Measurements from ENCODE around the gene KLHDC4. TPM values are rescaled to one million over a fixed set of nuclear protein-coding genes. Genes with fewer than 3 reads are reported as not detected.

Gene KLHDC4
- total and polyA plus RNA-seq, 2 donors (not counting 1 experiment from before 2014, with no cell fraction given): 51.3 to 90.8 TPM

GRCh38 chr16:87778830-87779579, 13.2 kb upstream of the KLHDC4 start:
- H3K27me3 Mint-ChIP-seq: peaks cover 9% of the 10 kb centered on the region
- Histone ChIP-seq H3K9me3 (ENCODE audit: control extremely low read depth in 1 of 3, control insufficient read depth in 2 of 3, insufficient read depth in 1 of 3, low read length in 2 of 3) (peaks cover 0 to 22% (median 5%) of the 10 kb centered on the region in 3 donors), H3K36me3 (replicated peaks in 1 of 2; ENCODE audit: control extremely low read depth in 1 of 2, control insufficient read depth in 1 of 2, extremely low read depth in 1 of 2, insufficient read depth in 2 of 2, low read length in 1 of 2) (no peaks in the 10 kb centered on the region), H3K4me1 (ENCODE audit: control insufficient read depth in 2 of 2, insufficient read depth in 2 of 2, low read length in 2 of 2) (peaks cover 22 to 40% of the 10 kb centered on the region in 2 donors), H3K9ac (ENCODE audit: low read length) (no peak overlapping the region), H3K27me3 (replicated peaks in 1 of 4; ENCODE audit: control extremely low read depth in 1 of 4, control insufficient read depth in 3 of 4, insufficient read depth in 4 of 4, low read length in 3 of 4) (no peaks in the 10 kb centered on the region), H4K20me1 (ENCODE audit: control insufficient read depth, insufficient read depth, low read length, poor library complexity, severe bottlenecking) (no peaks in the 10 kb centered on the region), H3K4me2 (replicated peaks; ENCODE audit: low read depth, low read length, poor library complexity, severe bottlenecking) (peak overlapping the region; percentile 58), H3K27ac (ENCODE audit: low read length in 2 of 2) (no peak overlapping the region), H2AFZ (ENCODE audit: insufficient read depth, low read depth, low read length, poor library complexity, severe bottlenecking) (no peak overlapping the region), H3K79me2 (ENCODE audit: control insufficient read depth, insufficient read depth, low read length) (no peaks in the 10 kb centered on the region), H3K4me3 (ENCODE audit: control extremely low read depth in 1 of 5, extremely low read depth in 1 of 5, insufficient read depth in 1 of 5, low read depth in 2 of 5, low read length in 4 of 5) (no peak overlapping the region)
- H3K4me3 Mint-ChIP-seq: peak overlapping the region; percentile 75
- ChIA-PET POLR2A (interaction anchor here (0.5 to 3.7 kb wide), 13 partner anchors 10 to 1921 kb away, joined by 3 to 30 read pairs (median 5); partner anchors contain the start of genes KLHDC4 and SLC7A5), CTCF (interaction anchor here (0.7 to 8.0 kb wide), 44 partner anchors 10 to 792 kb away, joined by 3 to 498 read pairs (median 6); partner anchors contain the start of genes KLHDC4, SLC7A5 and ZNF469)
- ATAC-seq (ENCODE audit: low read depth): peak; percentile 89
- peaks cover 33% of the 10 kb centered on the region for H3K4me1 Mint-ChIP-seq
- TF ChIP-seq CTCF (IDR thresholded peaks at IDR 0.05) (peak; percentile 93), EZH2 (IDR thresholded peaks at IDR 0.05; ENCODE audit: borderline replicate concordance, insufficient read depth, low read depth, low read length, poor library complexity, severe bottlenecking) (no peak)
- peak; percentile 96 for DNase-seq
- 10% methylated on average over 33 of the region's 41 CpGs for WGBS (ENCODE audit: insufficient coverage)
- peak overlapping the region; percentile 83 for H3K27ac Mint-ChIP-seq
- no peaks in the 10 kb centered on the region for H3K9me3 Mint-ChIP-seq (ENCODE audit: insufficient read depth)
- intact Hi-C loops (cut with micrococcal nuclease): loop anchor here (1.0 to 5.0 kb wide), 5 partner anchors 31 to 658 kb away; no protein-coding TSS in a partner anchor

- ChIA-PET POLR2A (interaction anchor here (0.6 to 3.7 kb wide), 9 partner anchors 9 to 146 kb away, joined by 3 to 30 read pairs (median 5); partner anchors contain the start of genes KLHDC4 and SLC7A5), CTCF (interaction anchor here (0.7 to 8.0 kb wide), 44 partner anchors 9 to 793 kb away, joined by 3 to 498 read pairs (median 6); partner anchors contain the start of genes KLHDC4, SLC7A5 and ZNF469)
- Histone ChIP-seq H3K27me3 (replicated peaks in 1 of 4; ENCODE audit: control extremely low read depth in 1 of 4, control insufficient read depth in 3 of 4, insufficient read depth in 4 of 4, low read length in 3 of 4) (no peaks in the 10 kb centered on the region), H3K27ac (ENCODE audit: low read length in 2 of 2) (no peak overlapping the region), H3K79me2 (ENCODE audit: control insufficient read depth, insufficient read depth, low read length) (no peaks in the 10 kb centered on the region), H4K20me1 (ENCODE audit: control insufficient read depth, insufficient read depth, low read length, poor library complexity, severe bottlenecking) (no peaks in the 10 kb centered on the region), H3K4me2 (replicated peaks; ENCODE audit: low read depth, low read length, poor library complexity, severe bottlenecking) (peak overlapping the region; percentile 58), H3K9me3 (ENCODE audit: control extremely low read depth in 1 of 3, control insufficient read depth in 2 of 3, insufficient read depth in 1 of 3, low read length in 2 of 3) (peaks cover 0 to 22% (median 5%) of the 10 kb centered on the region in 3 donors), H3K4me1 (ENCODE audit: control insufficient read depth in 2 of 2, insufficient read depth in 2 of 2, low read length in 2 of 2) (peaks cover 22 to 40% of the 10 kb centered on the region in 2 donors), H3K36me3 (replicated peaks in 1 of 2; ENCODE audit: control extremely low read depth in 1 of 2, control insufficient read depth in 1 of 2, extremely low read depth in 1 of 2, insufficient read depth in 2 of 2, low read length in 1 of 2) (no peaks in the 10 kb centered on the region), H3K9ac (ENCODE audit: low read length) (no peak overlapping the region), H3K4me3 (ENCODE audit: control extremely low read depth in 1 of 5, extremely low read depth in 1 of 5, insufficient read depth in 1 of 5, low read depth in 2 of 5, low read length in 4 of 5) (no peak overlapping the region), H2AFZ (ENCODE audit: insufficient read depth, low read depth, low read length, poor library complexity, severe bottlenecking) (no peak overlapping the region)
- intact Hi-C loops (cut with micrococcal nuclease): loop anchor here (2.0 to 5.0 kb wide), 2 partner anchors 74 to 658 kb away; no protein-coding TSS in a partner anchor
- Mint-ChIP-seq H3K4me3 (no peak overlapping the region), H3K27me3 (peaks cover 10% of the 10 kb centered on the region), H3K4me1 (peaks cover 33% of the 10 kb centered on the region), H3K9me3 (ENCODE audit: insufficient read depth) (no peaks in the 10 kb centered on the region), H3K27ac (no peak overlapping the region)
- ATAC-seq (ENCODE audit: low read depth) (no peak), DNase-seq (no peak)
- WGBS (ENCODE audit: insufficient coverage): 90% methylated on average over 10 of the region's 13 CpGs
- TF ChIP-seq CTCF (IDR thresholded peaks at IDR 0.05): no peak
- no peak for TF ChIP-seq EZH2 (IDR thresholded peaks at IDR 0.05; ENCODE audit: borderline replicate concordance, insufficient read depth, low read depth, low read length, poor library complexity, severe bottlenecking)
Measured at GRCh38 chr16:87778476-87778829, 12.7 kb upstream of the KLHDC4 start.

All from B cell (primary cell).